Measurements from ENCODE around the gene KLC4. TPM values are rescaled to one million over a fixed set of nuclear protein-coding genes. Genes with fewer than 3 reads are reported as not detected.
"Not testable (repeated sequence)": the region's sequence is repeated elsewhere in the genome, so short reads cannot be mapped to it uniquely, and the experiment has no call there.

The KLC4 gene
- polyA plus RNA-seq, 1 donor, result 170 TPM

- WGBS (ENCODE audit: insufficient coverage, low lambda C conversion rate), result no CpG with 5 or more reads among the region's 12 CpGs
- Histone ChIP-seq H3K27me3 (ENCODE audit: control insufficient read depth, insufficient read depth, low read length) (no peaks in the 10 kb centered on the region), H3K36me3 (ENCODE audit: control insufficient read depth, insufficient read depth, low read length) (no peaks in the 10 kb centered on the region), H3K4me3 (ENCODE audit: low read length) (no peak overlapping the region), H3K27ac (ENCODE audit: low read length) (peak overlapping the region; percentile 48), H3K9me3 (ENCODE audit: control insufficient read depth, low read depth, low read length) (no peaks in the 10 kb centered on the region), H3K4me1 (ENCODE audit: control insufficient read depth, insufficient read depth, low read length) (peaks cover 20% of the 10 kb centered on the region)
- peak in 1 of 2 donors; percentile 31 for DNase-seq
Observed at GRCh38 chr6:43113431-43114260, 54.2 kb downstream of the KLC4 start.

GRCh38 chr6:43115365-43115764 lies 55.9 kb downstream of the KLC4 start:
- H3K4me1 ChIP-seq (ENCODE audit: control insufficient read depth, insufficient read depth, low read length), result peaks cover 21% of the 10 kb centered on the region
- no peak overlapping the region for H3K4me3 ChIP-seq (ENCODE audit: low read length)
- H3K36me3 ChIP-seq (ENCODE audit: control insufficient read depth, insufficient read depth, low read length), result no peaks in the 10 kb centered on the region
- no CpG with 5 or more reads among the region's 6 CpGs for whole genome bisulfite sequencing (ENCODE audit: insufficient coverage, low lambda C conversion rate)
- H3K9me3 ChIP-seq (ENCODE audit: control insufficient read depth, low read depth, low read length), result no peaks in the 10 kb centered on the region
- no peak overlapping the region for H3K27ac ChIP-seq (ENCODE audit: low read length)
- no peaks in the 10 kb centered on the region for H3K27me3 ChIP-seq (ENCODE audit: control insufficient read depth, insufficient read depth, low read length)
- no peak for DNase-seq

- H3K27me3 ChIP-seq (ENCODE audit: control insufficient read depth, insufficient read depth, low read length); DNase-seq; H3K36me3 ChIP-seq (ENCODE audit: control insufficient read depth, insufficient read depth, low read length); H3K4me3 ChIP-seq (ENCODE audit: low read length); H3K9me3 ChIP-seq (ENCODE audit: control insufficient read depth, low read depth, low read length); H3K27ac ChIP-seq (ENCODE audit: low read length): not testable (repeated sequence)
- H3K4me1 ChIP-seq (ENCODE audit: control insufficient read depth, insufficient read depth, low read length), result peaks cover 28% of the 10 kb centered on the region
- no CpG with 5 or more reads among the region's 8 CpGs for WGBS (ENCODE audit: insufficient coverage, low lambda C conversion rate)
Observed at GRCh38 chr6:43117466-43117865, 58.0 kb downstream of the KLC4 start.

- no peak overlapping the region for H3K4me3 ChIP-seq (ENCODE audit: low read length)
- no peaks in the 10 kb centered on the region for H3K27me3 ChIP-seq (ENCODE audit: control insufficient read depth, insufficient read depth, low read length)
- H3K4me1 ChIP-seq (ENCODE audit: control insufficient read depth, insufficient read depth, low read length), result peaks cover 22% of the 10 kb centered on the region
- H3K9me3 ChIP-seq (ENCODE audit: control insufficient read depth, low read depth, low read length), result no peaks in the 10 kb centered on the region
- no CpG with 5 or more reads among the region's 4 CpGs for WGBS (ENCODE audit: insufficient coverage, low lambda C conversion rate)
- H3K27ac ChIP-seq (ENCODE audit: low read length), result no peak overlapping the region
- H3K36me3 ChIP-seq (ENCODE audit: control insufficient read depth, insufficient read depth, low read length), result no peaks in the 10 kb centered on the region
- no peak for DNase-seq
Observed at GRCh38 chr6:43119482-43119881, 60.1 kb downstream of the KLC4 start.

- DNase-seq, result no peak
- no peaks in the 10 kb centered on the region for H3K36me3 ChIP-seq (ENCODE audit: control insufficient read depth, insufficient read depth, low read length)
- WGBS (ENCODE audit: insufficient coverage, low lambda C conversion rate), result no CpG with 5 or more reads among the region's 9 CpGs
Observed at GRCh38 chr6:43120101-43120763, 60.8 kb downstream of the KLC4 start.

GRCh38 chr6:43120944-43121913 lies 61.8 kb downstream of the KLC4 start:
- DNase-seq, result peak in 1 of 2 donors; percentile 40
- Histone ChIP-seq H3K36me3 (ENCODE audit: control insufficient read depth, insufficient read depth, low read length) (no peaks in the 10 kb centered on the region), H3K4me1 (ENCODE audit: control insufficient read depth, insufficient read depth, low read length) (peaks cover 23% of the 10 kb centered on the region), H3K27me3 (ENCODE audit: control insufficient read depth, insufficient read depth, low read length) (no peaks in the 10 kb centered on the region), H3K27ac (ENCODE audit: low read length) (peak overlapping the region; percentile 48), H3K4me3 (ENCODE audit: low read length) (no peak overlapping the region), H3K9me3 (ENCODE audit: control insufficient read depth, low read depth, low read length) (no peaks in the 10 kb centered on the region)
- WGBS (ENCODE audit: insufficient coverage, low lambda C conversion rate), result no CpG with 5 or more reads among the region's 9 CpGs

More at GRCh38 chr6:43120101-43120763, 60.8 kb downstream of the KLC4 start:
- no peak overlapping the region for H3K4me3 ChIP-seq (ENCODE audit: low read length)
- no peaks in the 10 kb centered on the region for H3K27me3 ChIP-seq (ENCODE audit: control insufficient read depth, insufficient read depth, low read length)
- no peaks in the 10 kb centered on the region for H3K9me3 ChIP-seq (ENCODE audit: control insufficient read depth, low read depth, low read length)
- H3K4me1 ChIP-seq (ENCODE audit: control insufficient read depth, insufficient read depth, low read length), result peaks cover 23% of the 10 kb centered on the region
- H3K27ac ChIP-seq (ENCODE audit: low read length), result no peak overlapping the region

GRCh38 chr6:43122146-43122545 lies 62.7 kb downstream of the KLC4 start:
- DNase-seq, result no peak
- Histone ChIP-seq H3K4me3 (ENCODE audit: low read length) (no peak overlapping the region), H3K36me3 (ENCODE audit: control insufficient read depth, insufficient read depth, low read length) (no peaks in the 10 kb centered on the region), H3K27me3 (ENCODE audit: control insufficient read depth, insufficient read depth, low read length) (no peaks in the 10 kb centered on the region), H3K27ac (ENCODE audit: low read length) (no peak overlapping the region), H3K9me3 (ENCODE audit: control insufficient read depth, low read depth, low read length) (no peaks in the 10 kb centered on the region), H3K4me1 (ENCODE audit: control insufficient read depth, insufficient read depth, low read length) (peaks cover 28% of the 10 kb centered on the region)
- WGBS (ENCODE audit: insufficient coverage, low lambda C conversion rate), result no CpG with 5 or more reads among the region's 2 CpGs

- Histone ChIP-seq H3K27ac (ENCODE audit: low read length) (peak overlapping the region; percentile 6), H3K36me3 (ENCODE audit: control insufficient read depth, insufficient read depth, low read length) (no peaks in the 10 kb centered on the region), H3K4me3 (ENCODE audit: low read length) (no peak overlapping the region), H3K9me3 (ENCODE audit: control insufficient read depth, low read depth, low read length) (no peaks in the 10 kb centered on the region), H3K4me1 (ENCODE audit: control insufficient read depth, insufficient read depth, low read length) (peaks cover 32% of the 10 kb centered on the region), H3K27me3 (ENCODE audit: control insufficient read depth, insufficient read depth, low read length) (no peaks in the 10 kb centered on the region)
- DNase-seq, result no peak
- WGBS (ENCODE audit: insufficient coverage, low lambda C conversion rate), result no CpG with 5 or more reads among the region's 25 CpGs
Observed at GRCh38 chr6:43123461-43124314, 64.3 kb downstream of the KLC4 start.

GRCh38 chr6:43124481-43124880 lies 65.0 kb downstream of the KLC4 start:
- Histone ChIP-seq H3K9me3 (ENCODE audit: control insufficient read depth, low read depth, low read length) (no peaks in the 10 kb centered on the region), H3K27ac (ENCODE audit: low read length) (no peak overlapping the region), H3K27me3 (ENCODE audit: control insufficient read depth, insufficient read depth, low read length) (no peaks in the 10 kb centered on the region), H3K4me1 (ENCODE audit: control insufficient read depth, insufficient read depth, low read length) (peaks cover 32% of the 10 kb centered on the region), H3K36me3 (ENCODE audit: control insufficient read depth, insufficient read depth, low read length) (peaks cover 2% of the 10 kb centered on the region), H3K4me3 (ENCODE audit: low read length) (no peak overlapping the region)
- no CpG with 5 or more reads among the region's 6 CpGs for whole genome bisulfite sequencing (ENCODE audit: insufficient coverage, low lambda C conversion rate)
- DNase-seq, result no peak
